DOHH2 (cell line): ENCODE data around the gene ANP32E.

Experiments used
- CTCF ChIP-seq: fragments of 200-600 bp; sonication (generic); IDR thresholded peaks from one replicate; pipeline ENCODE4 v1.5.1; 2014; ENCODE audit warnings: antibody characterized with exemption, mild to moderate bottlenecking, low read depth, low read length; ENCODE audit not compliant: poor library complexity, severe bottlenecking
- EZH2phosphoT487 ChIP-seq: fragments of 200-600 bp; sonication (generic); IDR thresholded peaks from 2 replicates; pipeline ENCODE4 v1.6.1; 2017; ENCODE audit warnings: borderline replicate concordance, mild to moderate bottlenecking, antibody characterized with exemption, low read length, moderate library complexity, mixed read lengths

GRCh38 chr1:150168960-150169601 lies 66.8 kb downstream of the ANP32E start:
- TF ChIP-seq EZH2phosphoT487: no peak
- peak; percentile 80 for TF ChIP-seq CTCF
